Liver (tissue), 9 donors: ENCODE measurements around the gene UCN2. TPM values are rescaled to one million over a fixed set of nuclear protein-coding genes. Genes with fewer than 3 reads are reported as not detected.

Experiments used
- DNase-seq: peaks from one replicate; pipeline ENCODE4 v3.0.0-alpha.2; 2017; ENCODE audit warnings: low spot score
- H3K27ac ChIP-seq, 2 donors: one replicate each; pipeline ENCODE4 v1.7.0; 2013; ENCODE audit warnings: inconsistent platforms in 2 of 2, low read length in 2 of 2, control low read depth in 1 of 2, low read depth in 1 of 2, mild to moderate bottlenecking in 1 of 2
- H3K27me3 ChIP-seq, 4 donors: one replicate each; pipeline versions ENCODE4 v1.6.1 to v1.7.0; 2013; ENCODE audit warnings: low read length in 3 of 4, inconsistent platforms in 1 of 4, mild to moderate bottlenecking in 1 of 4, moderate library complexity in 1 of 4; ENCODE audit not compliant: control insufficient read depth in 4 of 4, insufficient read depth in 4 of 4
- H3K36me3 ChIP-seq, 4 donors: one replicate each; pipeline versions ENCODE4 v1.6.1 to v1.7.0; 2013; ENCODE audit warnings: low read length in 3 of 4, mild to moderate bottlenecking in 3 of 4, low read depth in 1 of 4, moderate library complexity in 1 of 4; ENCODE audit not compliant: control insufficient read depth in 4 of 4, insufficient read depth in 3 of 4
- H3K4me1 ChIP-seq, 4 donors: one replicate each; pipeline versions ENCODE4 v1.6.1 to v1.7.0; 2013; ENCODE audit warnings: low read length in 3 of 4, mild to moderate bottlenecking in 3 of 4, moderate library complexity in 1 of 4; ENCODE audit not compliant: control insufficient read depth in 4 of 4, insufficient read depth in 4 of 4
- H3K4me3 ChIP-seq, 3 donors: one replicate each; pipeline versions ENCODE4 v1.6.1 to v1.7.0; 2013; ENCODE audit warnings: low read length in 3 of 3, control low read depth in 1 of 3, low read depth in 1 of 3, mild to moderate bottlenecking in 1 of 3
- H3K9ac ChIP-seq, 2 donors: one replicate each; pipeline ENCODE4 v1.7.0; 2013; ENCODE audit warnings: low read length in 2 of 2, mild to moderate bottlenecking in 2 of 2, moderate library complexity in 2 of 2, control low read depth in 1 of 2, low read depth in 1 of 2
- H3K9me3 ChIP-seq, 4 donors: one replicate each; pipeline versions ENCODE4 v1.6.1 to v1.7.0; 2013; ENCODE audit warnings: low read length in 3 of 4; ENCODE audit not compliant: control insufficient read depth in 4 of 4
- ATF3 ChIP-seq: IDR thresholded peaks from 2 replicates; pipeline ENCODE4 v1.6.1; 2016; ENCODE audit warnings: antibody characterized with exemption
- EGR1 ChIP-seq, 2 donors: IDR thresholded peaks; 2 replicates each; pipeline ENCODE4 v1.6.1; 2016 to 2018; ENCODE audit warnings: antibody characterized with exemption in 2 of 2, low read depth in 2 of 2
- FOXA1 ChIP-seq: IDR thresholded peaks from 2 replicates; pipeline ENCODE4 v1.6.1; 2016; ENCODE audit warnings: antibody characterized with exemption
- FOXA2 ChIP-seq: IDR thresholded peaks from 2 replicates; pipeline ENCODE4 v1.6.1; 2016; ENCODE audit warnings: antibody characterized with exemption
- GABPA ChIP-seq, 2 donors: IDR thresholded peaks in 1 of 2; conservative IDR thresholded peaks in 1 of 2; 2 replicates each; pipeline ENCODE4 v1.6.1; 2016; ENCODE audit warnings: antibody characterized with exemption in 2 of 2, mild to moderate bottlenecking in 1 of 2, moderate library complexity in 1 of 2
- HNF4A ChIP-seq, 2 donors: conservative IDR thresholded peaks; 2 replicates each; pipeline ENCODE4 v1.6.1; 2016; ENCODE audit warnings: antibody characterized with exemption in 2 of 2, mild to moderate bottlenecking in 2 of 2
- HNF4G ChIP-seq: IDR thresholded peaks from 2 replicates; pipeline ENCODE4 v1.6.1; 2016; ENCODE audit warnings: antibody characterized with exemption
- JUND ChIP-seq, 2 donors: IDR thresholded peaks; 2 replicates each; pipeline ENCODE4 v1.6.1; 2016; ENCODE audit warnings: antibody characterized with exemption in 2 of 2
- NR2F2 ChIP-seq: IDR thresholded peaks from 2 replicates; pipeline ENCODE4 v1.6.1; 2016; ENCODE audit warnings: antibody characterized with exemption
- RAD21 ChIP-seq, 2 donors: IDR thresholded peaks; 2 replicates each; pipeline ENCODE4 v1.6.1; 2016; ENCODE audit warnings: antibody characterized with exemption in 2 of 2, mild to moderate bottlenecking in 2 of 2
- RXRA ChIP-seq, 2 donors: IDR thresholded peaks; 2 replicates each; pipeline ENCODE4 v1.6.1; 2017 to 2018; ENCODE audit warnings: antibody characterized with exemption in 2 of 2, mild to moderate bottlenecking in 1 of 2
- SP1 ChIP-seq: IDR thresholded peaks from 2 replicates; pipeline ENCODE4 v1.6.1; 2018; ENCODE audit warnings: antibody characterized with exemption, mild to moderate bottlenecking
- TAF1 ChIP-seq: conservative IDR thresholded peaks from 2 replicates; pipeline ENCODE4 v1.6.1; 2016; ENCODE audit warnings: antibody characterized with exemption, mild to moderate bottlenecking
- YY1 ChIP-seq: IDR thresholded peaks from 2 replicates; pipeline ENCODE4 v1.6.1; 2016; ENCODE audit warnings: antibody characterized with exemption, mild to moderate bottlenecking
- ZBTB33 ChIP-seq: IDR thresholded peaks from 2 replicates; pipeline ENCODE4 v1.6.1; 2016; ENCODE audit warnings: antibody characterized with exemption
- WGBS: extraction: QIAGEN DNeasy Blood & Tissue Kit; methylation state at CpG from one replicate; pipeline ENCODE4 v1.1.7; 2013; 5-methylcytosine and 5-hydroxymethylcytosine counted together
- polyA plus RNA-seq, 2 donors: library from polyadenylated mRNA; stranded (reverse) in 1 of 2; unstranded in 1 of 2; fragments of 200-250 nt in 1 of 2; fragments of >200 nt in 1 of 2; fragmentation: Nextera tagmentation in 1 of 2; extraction: Ambion mirVana in 1 of 2; gene quantifications; one replicate each; pipeline versions ENCODE4 v1.2.1 to v1.2.3, GENCODE V29; 2013 to 2015
- total RNA-seq, 2 donors: library from RNA; depleted of rRNA; stranded (reverse); fragments of >200 nt; gene quantifications; one replicate each; pipeline ENCODE4 v1.2.3, GENCODE V29; 2014
- TF ChIP-seq, protein P1 (sequence below): IDR thresholded peaks from 2 replicates; pipeline ENCODE4 v1.6.1; 2016; ENCODE audit warnings: antibody characterized with exemption
- TF ChIP-seq, protein P2 (sequence below): fragments of 150-350 bp; IDR thresholded peaks from 2 replicates; pipeline ENCODE4 v1.5.1; 2017; ENCODE audit warnings: improper control_type of control experiment, low read depth, low read length; ENCODE audit not compliant: missing input control
- TF ChIP-seq, protein P3 (sequence below): IDR thresholded peaks from 2 replicates; pipeline ENCODE4 v1.6.1; 2016; ENCODE audit warnings: antibody characterized with exemption, mild to moderate bottlenecking
- donor health status: healthy.
- donor health status: healthy.
- donor health status: healthy.
- donor health status: healthy.
- donor health status: healthy.

Gene UCN2
- total and polyA plus RNA-seq, 4 donors = 0.08 TPM; not detected in 3

DNA sequence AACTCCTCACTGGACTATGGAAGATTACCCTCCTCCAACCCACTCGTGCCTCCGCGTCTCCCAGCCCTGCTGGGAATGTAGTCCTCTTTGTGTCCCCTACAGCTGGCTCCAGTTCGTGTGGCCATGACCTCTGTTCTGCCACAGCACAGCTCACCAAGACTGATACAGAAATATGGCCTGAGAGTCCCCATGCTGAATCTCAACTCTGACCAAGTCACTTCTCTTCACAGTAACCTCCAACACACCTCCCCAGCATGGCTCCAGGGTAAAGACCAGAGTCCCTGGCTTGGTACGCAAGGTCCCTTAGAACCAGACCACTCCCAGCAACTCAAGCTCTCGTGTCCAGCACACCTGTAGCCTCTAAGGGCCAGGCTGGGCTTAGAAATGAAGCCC, 33.8 kb upstream of the UCN2 start:
- DNase-seq = no peak
- WGBS = 83% methylated on average over 6 of the region's 6 CpGs
- Histone ChIP-seq H3K4me1 (peaks cover 0 to 4% (median 0%) of the 10 kb centered on the region in 4 donors), H3K9ac (no peak overlapping the region), H3K9me3 (no peaks in the 10 kb centered on the region), H3K36me3 (peaks cover 10 to 48% (median 34%) of the 10 kb centered on the region in 4 donors), H3K27ac (no peak overlapping the region), H3K4me3 (no peak overlapping the region), H3K27me3 (no peaks in the 10 kb centered on the region)
- TF ChIP-seq RXRA (IDR thresholded peaks at IDR 0.05) (no peak), ATF3 (no peak), RAD21 (IDR thresholded peaks at IDR 0.05) (no peak), FOXA1 (no peak), FOXA2 (no peak), GABPA (IDR thresholded peaks at IDR 0.05 in 1 of 2, conservative IDR thresholded peaks at IDR 0.05 in 1 of 2) (no peak), EGR1 (IDR thresholded peaks at IDR 0.05; ENCODE audit: low read depth in 2 of 2) (no peak), HNF4A (conservative IDR thresholded peaks at IDR 0.05) (no peak), TAF1 (no peak), ZBTB33 (no peak), JUND (IDR thresholded peaks at IDR 0.05) (no peak), NR2F2 (no peak), HNF4G (no peak), YY1 (no peak), SP1 (no peak)
- TF ChIP-seq, protein P1, sequence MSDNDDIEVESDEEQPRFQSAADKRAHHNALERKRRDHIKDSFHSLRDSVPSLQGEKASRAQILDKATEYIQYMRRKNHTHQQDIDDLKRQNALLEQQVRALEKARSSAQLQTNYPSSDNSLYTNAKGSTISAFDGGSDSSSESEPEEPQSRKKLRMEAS = no peak
- TF ChIP-seq, protein P2, sequence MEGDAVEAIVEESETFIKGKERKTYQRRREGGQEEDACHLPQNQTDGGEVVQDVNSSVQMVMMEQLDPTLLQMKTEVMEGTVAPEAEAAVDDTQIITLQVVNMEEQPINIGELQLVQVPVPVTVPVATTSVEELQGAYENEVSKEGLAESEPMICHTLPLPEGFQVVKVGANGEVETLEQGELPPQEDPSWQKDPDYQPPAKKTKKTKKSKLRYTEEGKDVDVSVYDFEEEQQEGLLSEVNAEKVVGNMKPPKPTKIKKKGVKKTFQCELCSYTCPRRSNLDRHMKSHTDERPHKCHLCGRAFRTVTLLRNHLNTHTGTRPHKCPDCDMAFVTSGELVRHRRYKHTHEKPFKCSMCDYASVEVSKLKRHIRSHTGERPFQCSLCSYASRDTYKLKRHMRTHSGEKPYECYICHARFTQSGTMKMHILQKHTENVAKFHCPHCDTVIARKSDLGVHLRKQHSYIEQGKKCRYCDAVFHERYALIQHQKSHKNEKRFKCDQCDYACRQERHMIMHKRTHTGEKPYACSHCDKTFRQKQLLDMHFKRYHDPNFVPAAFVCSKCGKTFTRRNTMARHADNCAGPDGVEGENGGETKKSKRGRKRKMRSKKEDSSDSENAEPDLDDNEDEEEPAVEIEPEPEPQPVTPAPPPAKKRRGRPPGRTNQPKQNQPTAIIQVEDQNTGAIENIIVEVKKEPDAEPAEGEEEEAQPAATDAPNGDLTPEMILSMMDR = no peak
- TF ChIP-seq, protein P3, sequence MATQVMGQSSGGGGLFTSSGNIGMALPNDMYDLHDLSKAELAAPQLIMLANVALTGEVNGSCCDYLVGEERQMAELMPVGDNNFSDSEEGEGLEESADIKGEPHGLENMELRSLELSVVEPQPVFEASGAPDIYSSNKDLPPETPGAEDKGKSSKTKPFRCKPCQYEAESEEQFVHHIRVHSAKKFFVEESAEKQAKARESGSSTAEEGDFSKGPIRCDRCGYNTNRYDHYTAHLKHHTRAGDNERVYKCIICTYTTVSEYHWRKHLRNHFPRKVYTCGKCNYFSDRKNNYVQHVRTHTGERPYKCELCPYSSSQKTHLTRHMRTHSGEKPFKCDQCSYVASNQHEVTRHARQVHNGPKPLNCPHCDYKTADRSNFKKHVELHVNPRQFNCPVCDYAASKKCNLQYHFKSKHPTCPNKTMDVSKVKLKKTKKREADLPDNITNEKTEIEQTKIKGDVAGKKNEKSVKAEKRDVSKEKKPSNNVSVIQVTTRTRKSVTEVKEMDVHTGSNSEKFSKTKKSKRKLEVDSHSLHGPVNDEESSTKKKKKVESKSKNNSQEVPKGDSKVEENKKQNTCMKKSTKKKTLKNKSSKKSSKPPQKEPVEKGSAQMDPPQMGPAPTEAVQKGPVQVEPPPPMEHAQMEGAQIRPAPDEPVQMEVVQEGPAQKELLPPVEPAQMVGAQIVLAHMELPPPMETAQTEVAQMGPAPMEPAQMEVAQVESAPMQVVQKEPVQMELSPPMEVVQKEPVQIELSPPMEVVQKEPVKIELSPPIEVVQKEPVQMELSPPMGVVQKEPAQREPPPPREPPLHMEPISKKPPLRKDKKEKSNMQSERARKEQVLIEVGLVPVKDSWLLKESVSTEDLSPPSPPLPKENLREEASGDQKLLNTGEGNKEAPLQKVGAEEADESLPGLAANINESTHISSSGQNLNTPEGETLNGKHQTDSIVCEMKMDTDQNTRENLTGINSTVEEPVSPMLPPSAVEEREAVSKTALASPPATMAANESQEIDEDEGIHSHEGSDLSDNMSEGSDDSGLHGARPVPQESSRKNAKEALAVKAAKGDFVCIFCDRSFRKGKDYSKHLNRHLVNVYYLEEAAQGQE = no peak
